Central memory CD4-positive, alpha-beta T cell (primary cell): Measurements from ENCODE around the gene GEMIN8.

Experiments used
- DNase-seq: peaks from one replicate; pipeline ENCODE4 v3.0.0; 2022

The GEMIN8 gene

DNA sequence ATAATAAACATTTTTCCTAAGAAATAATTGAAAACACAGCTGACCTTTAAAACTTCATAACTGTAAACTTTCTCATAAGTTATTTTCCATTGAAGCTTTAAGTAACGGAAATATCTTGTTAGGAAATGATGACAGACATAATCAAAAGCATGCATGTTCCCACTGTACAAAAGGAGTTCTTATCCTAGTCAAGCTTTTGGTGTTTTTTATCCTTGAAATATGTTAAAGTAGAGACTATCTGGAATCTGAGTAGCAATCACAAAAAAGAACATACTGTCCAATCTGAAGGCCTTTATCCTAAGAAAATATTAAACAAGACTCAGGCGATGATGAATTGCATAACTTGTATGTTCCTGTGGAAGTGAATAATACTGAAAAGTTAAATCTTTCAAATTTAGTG lies 14.4 kb downstream of the GEMIN8 start:
- DNase-seq: no peak

DNA sequence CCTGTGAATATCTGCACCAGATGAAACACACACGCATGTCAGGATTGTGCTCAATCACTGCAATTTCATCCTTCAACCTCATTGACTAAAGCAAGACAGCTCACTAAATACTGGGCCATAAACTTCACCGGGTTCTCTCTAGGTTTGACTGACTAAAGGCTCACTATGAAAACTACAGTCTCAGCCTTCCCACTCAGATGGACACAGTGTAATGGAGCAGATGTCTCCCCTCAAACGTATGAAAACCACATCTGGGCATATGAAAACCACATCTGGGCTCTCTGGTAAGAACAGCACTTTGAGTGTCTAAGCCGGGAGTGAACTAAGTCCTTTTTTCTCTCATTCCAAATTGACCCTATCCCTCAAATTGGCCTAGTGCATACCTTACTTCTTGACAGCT lies 15.2 kb downstream of the GEMIN8 start:
- no peak for DNase-seq

DNA sequence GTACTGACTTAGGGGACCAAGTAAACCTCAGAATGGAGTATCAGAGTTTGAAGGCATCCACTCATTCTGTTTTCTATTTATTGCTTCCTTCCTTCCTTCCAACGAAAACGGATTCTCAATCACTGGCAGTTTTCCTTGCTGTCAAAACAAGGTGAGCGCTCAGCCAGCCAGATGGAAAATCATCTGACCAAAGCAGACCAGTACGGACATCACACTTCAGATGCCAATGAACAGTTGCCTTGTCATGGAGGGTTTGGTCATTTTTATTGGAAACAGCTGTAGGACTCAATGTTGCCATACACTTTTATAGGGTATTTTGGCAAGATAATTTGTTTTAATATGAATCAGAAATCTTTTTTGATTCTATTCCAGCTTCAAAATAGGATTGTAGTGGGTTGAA lies 16.6 kb downstream of the GEMIN8 start:
- no peak for DNase-seq

DNA sequence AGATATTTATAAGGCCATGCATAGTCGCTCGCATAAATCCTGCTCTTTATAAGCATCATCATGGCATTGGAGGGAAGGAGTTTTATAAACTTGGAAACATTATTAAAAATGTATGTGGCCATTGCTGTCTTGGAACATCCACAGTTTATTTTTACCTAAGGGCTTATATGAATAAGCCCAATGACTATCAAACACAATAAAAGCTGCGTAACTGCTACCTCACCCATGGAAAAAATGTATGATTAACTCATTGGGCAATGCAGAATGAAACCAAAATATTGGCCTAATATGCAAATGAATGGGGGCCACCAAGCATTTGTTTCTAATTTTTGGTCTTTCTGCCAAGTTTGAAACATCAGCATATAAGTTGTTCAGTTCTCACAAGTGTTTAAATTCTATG lies 19.1 kb downstream of the GEMIN8 start:
- DNase-seq: no peak

DNA sequence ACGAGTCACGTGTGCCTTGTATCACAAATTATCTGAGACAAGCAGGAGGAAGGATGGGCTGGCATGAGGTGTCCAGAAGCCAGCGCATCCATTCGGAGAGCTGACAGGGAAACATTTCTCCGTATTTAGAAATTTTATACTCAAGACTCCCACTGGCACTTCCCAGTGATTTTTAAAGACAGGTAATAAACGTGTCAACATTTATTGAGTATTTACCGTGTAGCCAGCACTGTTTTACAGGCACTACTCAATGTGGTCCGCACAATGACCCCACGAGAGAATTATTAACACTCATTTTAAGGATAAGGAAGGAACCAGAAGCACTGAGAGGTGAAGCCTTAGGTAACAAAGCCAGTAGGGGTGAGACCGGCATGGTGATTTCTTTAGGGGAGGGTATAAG lies 23.2 kb downstream of the GEMIN8 start:
- DNase-seq: no peak

DNA sequence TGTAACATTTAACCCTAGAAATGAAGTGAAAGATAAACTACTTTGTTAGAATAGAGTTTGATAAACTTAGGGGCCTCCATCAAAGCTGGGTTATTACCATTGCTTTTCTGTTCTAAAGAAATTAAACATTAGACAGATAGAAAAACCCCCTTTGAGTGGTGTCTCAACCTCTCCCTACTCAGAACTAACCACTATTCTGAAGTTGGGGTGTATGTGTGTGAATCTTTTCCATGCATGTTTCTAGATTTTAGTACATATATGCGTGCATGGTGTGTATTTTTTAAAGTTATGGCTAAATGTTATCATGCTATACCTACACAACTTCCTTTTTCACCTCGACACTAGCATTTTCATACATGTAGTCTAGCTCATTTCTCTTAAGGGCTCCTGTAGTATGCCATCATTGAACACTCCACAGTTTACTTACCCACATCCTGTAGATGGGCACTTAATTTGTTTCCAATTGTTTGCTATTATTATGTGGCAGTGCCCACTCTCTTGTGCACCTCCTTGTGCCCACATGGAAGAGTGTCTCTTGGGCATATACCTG lies 25.7 kb downstream of the GEMIN8 start:
- DNase-seq: no peak

DNA sequence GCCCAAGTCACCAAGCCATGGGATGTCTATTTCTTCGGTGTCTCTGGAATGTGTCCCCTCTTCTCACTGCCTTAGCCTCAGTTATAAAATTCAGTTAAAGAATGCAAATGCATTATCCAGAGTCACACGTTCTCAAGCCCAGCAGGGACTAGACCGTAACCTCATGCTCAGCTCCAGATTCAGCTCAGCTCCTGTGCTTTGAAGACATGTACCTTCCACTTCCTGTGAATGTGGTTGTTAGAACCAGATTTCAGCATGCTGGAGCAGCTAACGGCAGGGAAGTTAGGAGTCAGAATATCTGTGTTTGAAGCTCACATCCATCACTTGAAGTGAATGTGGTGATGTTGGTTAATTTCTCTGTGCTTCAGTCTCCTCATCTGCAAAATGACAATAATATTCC lies 26.7 kb downstream of the GEMIN8 start:
- no peak for DNase-seq

DNA sequence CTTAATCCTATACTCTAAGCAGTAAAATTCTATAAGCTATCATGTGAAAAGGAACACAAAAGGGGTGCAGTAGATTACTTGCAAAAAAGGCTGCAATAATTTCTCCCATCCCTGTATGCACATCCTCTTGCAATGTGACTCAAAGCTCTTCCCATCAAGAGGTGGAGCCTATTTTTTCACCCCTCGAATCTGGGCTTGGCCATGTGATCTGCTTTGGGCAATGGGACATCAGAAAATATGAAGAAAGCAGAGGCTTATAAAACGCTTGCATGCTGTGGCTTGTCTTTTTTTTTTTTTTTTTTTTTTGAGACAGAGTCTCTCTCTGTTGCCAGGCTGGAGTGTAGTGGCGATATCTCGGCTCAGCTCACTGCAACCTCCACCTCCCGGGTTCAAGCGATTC lies 33.0 kb downstream of the GEMIN8 start:
- no peak for DNase-seq

DNA sequence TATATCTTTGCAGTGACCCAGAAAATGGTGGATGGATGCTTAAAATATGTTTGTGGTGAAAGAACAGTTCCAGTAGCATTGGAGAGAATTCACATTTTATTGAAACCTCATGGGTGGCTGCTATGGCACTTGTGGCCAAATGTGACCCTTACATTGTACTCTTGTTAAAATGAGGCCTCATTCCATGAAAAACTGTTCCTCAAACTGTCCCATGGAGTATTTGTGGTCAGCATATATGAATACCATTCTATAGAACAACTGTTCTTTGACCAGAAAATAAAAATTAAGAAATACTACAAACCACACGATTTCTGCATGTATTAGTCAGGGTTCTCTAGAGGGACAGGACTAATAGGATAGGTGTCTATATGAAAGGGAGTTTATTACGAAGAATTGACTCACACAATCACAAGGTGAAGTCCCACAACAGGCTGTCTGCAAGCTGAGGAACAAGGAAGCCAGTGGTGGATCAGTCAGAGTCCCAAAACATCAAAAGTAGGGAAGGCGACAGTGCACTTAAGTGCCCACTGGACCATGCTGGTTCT lies 35.1 kb downstream of the GEMIN8 start:
- no peak for DNase-seq

DNA sequence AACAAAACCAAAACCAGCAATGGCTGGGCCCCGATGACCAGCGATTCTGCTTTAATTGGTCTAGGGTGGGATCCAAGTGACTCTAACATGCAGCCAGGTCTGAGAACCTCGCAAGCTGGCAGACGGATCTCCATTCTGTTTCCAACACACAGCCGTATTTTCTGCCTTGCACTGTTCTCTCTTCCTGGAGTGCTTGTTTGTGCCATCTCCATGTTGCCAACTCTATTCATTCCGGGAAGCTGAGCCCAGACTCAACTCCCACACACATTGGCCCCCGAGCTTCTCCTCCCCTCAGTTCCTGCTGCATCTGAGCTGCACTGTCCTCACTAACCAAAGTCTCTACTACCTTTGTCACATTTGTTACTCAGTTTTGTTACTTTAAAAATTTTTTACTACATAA lies 35.6 kb downstream of the GEMIN8 start:
- DNase-seq: no peak

DNA sequence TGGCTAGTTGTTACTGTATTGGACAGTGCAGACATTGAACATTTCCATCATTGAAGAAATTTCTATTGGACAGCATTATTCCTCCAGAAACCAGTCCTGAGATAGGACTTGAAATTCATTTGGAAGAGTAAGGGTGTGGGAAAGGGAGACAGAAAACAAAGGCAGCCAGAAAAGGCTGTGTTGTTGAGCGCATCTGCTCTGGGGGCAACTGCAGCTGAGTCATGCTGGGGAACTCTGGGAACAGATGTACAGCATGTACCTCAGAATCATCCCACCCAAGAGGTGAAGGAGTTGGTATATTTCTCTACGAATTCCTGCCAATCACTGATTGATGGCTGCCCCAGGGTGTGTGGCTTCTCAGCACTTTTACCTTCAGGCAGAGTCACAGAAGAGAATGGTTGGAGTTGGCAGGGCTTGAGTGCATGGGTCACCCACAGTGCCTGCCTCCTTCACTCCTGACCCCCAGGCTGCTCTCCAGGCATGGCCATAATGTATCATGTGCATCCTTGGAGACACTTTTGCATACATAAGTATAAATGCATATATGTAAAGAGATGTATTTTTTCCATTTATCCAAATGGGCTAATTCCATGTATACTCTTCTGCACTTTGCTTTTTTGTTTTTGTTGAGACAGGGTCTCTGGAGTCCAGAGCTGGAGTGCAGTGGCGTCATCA lies 39.4 kb downstream of the GEMIN8 start:
- DNase-seq: no peak

DNA sequence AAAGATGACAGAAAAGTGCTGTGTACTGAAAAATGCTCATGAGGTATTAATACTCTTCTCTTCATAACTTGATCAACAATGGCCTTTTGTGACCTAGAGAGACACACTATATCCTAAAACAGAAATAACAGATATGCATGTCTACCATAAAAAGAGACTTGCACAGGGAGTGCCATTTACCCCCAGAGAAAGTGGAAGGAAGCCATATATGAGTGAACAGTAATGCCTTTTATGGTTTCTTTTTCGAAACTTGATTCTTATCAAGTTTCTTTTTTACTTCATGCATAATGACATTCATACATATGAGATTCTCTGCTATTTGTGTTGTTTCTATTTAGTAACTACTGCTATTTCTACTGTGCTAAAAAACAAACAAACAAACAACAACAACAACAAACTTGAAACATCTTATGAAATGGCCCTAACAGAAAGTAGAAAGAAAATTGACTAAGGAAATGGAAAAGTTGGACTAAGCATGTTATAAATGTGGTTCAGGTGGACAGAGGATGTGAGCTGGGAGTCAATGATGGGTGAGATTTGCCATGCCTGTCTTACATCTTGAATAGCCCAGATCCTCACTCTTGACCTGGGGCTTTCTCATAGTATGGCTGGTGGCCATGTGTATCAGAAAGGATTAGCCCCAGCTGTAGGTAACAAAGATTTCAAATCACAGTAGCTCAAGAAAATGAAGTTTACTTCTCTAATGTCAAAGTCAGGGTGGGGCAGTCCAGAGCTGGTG lies 43.8 kb downstream of the GEMIN8 start:
- no peak for DNase-seq

DNA sequence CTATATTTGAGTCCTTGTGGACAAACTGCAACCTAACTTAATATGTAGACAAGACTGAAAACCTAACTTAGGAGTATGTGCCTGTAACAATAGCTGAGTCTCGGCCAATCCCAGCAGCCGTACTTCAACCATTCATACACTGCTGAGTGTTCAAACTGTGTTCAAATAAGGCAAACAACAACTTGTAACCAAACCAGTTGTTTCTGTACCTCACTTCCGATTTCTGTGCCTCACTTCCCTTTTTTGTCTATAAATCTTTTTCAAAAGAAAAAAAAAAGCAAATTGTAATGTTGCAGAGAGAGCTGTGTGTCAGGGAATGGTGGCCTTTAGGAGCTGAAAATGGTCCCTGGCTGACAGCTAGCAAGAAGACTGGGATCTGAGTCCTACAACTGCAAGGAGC lies 46.0 kb downstream of the GEMIN8 start:
- DNase-seq: no peak

DNA sequence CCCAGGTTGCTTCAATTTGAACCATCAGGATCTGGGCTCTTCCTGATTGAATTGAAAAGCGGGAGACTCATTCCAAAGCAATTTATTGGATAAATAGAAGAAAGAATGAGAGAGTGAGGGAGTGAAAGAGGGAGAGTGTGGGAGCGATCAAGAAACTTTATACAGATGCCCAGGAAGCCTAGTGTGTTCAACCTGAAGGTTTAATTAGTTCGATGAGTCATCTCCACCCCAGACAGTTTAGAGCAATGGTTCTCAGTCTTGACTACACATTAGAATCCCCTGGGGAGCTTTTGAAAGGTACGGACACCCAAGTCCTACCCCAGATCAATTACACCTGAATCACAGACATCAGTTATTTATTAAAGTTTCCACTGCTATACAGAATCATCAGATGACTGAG lies 61.5 kb downstream of the GEMIN8 start:
- no peak for DNase-seq

DNA sequence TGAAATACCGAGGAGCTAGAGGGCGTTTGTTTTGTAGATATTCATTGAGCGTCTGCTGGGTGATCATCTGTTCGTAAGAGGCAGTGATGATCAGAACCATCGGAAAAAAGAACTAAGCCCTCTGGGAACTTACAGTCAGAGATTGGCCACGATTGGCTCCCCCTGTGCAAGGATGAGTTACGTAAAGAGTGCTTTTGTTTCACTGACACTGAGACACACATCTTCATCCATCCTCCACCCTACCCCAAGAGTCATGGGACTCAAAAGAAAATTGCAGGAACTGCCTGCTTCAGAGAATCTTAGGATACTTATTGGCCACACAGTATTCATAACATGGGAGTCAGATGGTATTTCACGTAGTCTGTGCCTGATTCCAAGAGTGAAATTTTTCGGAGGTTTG lies 62.1 kb downstream of the GEMIN8 start:
- DNase-seq: no peak

DNA sequence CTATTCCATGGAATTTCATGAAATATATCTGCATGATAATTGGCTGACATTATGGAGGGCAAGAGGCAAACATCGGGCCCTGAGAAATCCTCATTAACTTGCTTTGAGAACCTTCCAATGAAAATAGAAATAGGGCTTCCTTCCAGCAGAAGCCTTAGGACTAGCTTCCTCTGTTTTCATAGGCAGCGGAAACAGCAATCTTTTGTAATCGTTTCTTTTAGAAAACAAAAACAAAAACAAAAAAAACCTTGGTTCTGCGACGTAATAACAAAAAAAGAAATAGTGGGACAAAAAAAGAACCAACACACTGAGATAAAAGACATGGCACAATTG lies 62.9 kb downstream of the GEMIN8 start:
- DNase-seq: no peak

DNA sequence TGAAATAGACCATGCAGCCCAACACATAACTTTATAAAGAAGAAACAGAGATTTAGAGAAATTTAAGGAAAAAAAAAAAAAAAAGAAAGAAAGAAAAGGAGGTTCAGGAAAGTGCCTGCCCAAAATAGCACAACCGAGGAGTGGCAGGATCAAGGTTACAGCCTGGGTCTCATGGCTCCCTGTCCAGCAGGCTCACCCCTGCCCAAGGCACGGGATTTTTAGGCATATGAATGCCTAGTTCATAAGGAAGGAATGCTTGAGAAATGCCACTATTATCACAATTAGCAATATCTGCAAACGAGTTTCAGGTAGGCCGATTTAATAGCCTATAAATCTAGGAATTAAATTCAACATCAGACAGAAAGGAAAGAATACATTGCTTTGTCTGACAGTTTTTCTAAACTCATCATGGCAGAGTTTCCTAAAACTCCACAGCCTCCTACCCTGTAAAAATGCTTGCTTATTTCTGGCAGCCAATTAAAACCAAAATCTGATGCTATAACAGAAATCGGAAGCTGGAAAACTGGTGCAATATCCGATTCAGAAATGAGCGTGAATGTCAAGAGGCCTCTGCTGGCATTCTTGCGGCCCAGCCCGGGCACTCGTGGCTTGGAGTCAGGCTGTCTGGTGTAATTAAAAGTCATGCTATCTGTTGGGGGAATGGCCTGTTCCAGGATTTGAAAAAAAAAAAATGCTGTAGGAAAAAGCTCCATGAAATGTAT lies 63.5 kb downstream of the GEMIN8 start:
- no peak for DNase-seq

DNA sequence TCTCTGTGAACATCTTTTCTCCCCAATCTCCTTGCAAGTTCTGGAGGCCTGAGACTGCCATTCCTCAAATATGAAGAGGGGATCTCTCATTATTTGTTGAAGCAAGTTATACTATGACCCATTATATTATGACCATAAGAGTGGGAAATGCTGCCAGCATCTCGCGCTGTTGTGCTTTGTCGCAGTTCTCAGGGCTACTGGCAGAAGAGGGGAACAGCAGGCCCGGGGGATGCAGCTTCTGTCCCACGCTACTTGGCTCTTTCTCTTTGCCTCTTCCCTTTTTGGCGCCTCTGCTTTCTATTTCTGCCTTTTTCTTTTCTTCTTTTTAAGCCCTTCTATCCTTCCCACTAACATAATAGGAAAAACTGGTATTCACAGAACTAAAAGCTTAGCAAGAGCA lies 64.2 kb downstream of the GEMIN8 start:
- no peak for DNase-seq

DNA sequence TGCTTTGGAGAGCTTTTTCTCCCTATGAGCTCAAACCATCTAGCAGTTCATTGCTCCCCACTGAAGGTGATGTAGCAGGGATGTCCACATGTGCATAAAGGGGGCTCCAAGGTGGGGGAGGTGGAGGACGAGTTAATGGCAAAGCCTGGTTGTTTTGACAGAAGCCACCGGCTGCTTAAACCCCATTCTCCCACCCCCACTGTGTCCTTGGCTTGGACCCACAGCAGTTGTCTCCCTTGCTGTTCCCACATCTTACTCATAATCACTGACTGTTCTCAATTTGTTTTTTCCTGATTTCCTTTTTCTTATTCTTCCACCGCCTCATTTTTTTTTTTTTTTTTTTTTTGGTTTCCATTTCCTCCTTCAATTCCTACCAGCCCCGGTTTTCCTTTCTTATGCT lies 72.7 kb downstream of the GEMIN8 start:
- DNase-seq: no peak
